Thyroid gland (tissue), 4 donors: ENCODE results near the gene SSH3.

Experiments used
- CTCF ChIP-seq, 6 experiments: fragments of 200-600 bp in 3 of 6; fragments of 450-650 bp in 3 of 6; sonication (generic) in 3 of 6; IDR thresholded peaks; one replicate each; pipeline ENCODE4 v1.5.1; 2016 to 2019; ENCODE audit warnings: antibody characterized with exemption in 6 of 6, mild to moderate bottlenecking in 2 of 6, inconsistent platforms in 1 of 6, moderate library complexity in 1 of 6
- POLR2A ChIP-seq, 2 donors: fragments of 450-650 bp; IDR thresholded peaks; one replicate each; pipeline ENCODE4 v1.6.1; 2017; ENCODE audit warnings: antibody characterized with exemption in 2 of 2, mild to moderate bottlenecking in 2 of 2, moderate library complexity in 1 of 2

GRCh38 chr11:67295846-67296245 is 7.5 kb upstream of the SSH3 start:
- TF ChIP-seq CTCF (IDR thresholded peaks at IDR 0.05) (no peak), POLR2A (IDR thresholded peaks at IDR 0.05) (no peak)
